Sigmoid colon (tissue), 7 donors: ENCODE measurements around the gene GTF3C1. TPM values are rescaled to one million over a fixed set of nuclear protein-coding genes. Genes with fewer than 3 reads are reported as not detected.

Experiments used
- DNase-seq: peaks from one replicate; pipeline ENCODE4 v3.0.0-alpha.2; 2019
- H3K27ac ChIP-seq, 4 donors: fragments of 200-600 bp; sonication (generic); one replicate each; pipeline ENCODE4 v1.5.1; 2016 to 2019; ENCODE audit warnings: mild to moderate bottlenecking in 1 of 4
- H3K27me3 ChIP-seq, 3 donors: fragments of 200-600 bp; sonication (generic); one replicate each; pipeline ENCODE4 v1.5.1; 2019; ENCODE audit warnings: mild to moderate bottlenecking in 1 of 3
- H3K36me3 ChIP-seq, 4 donors: fragments of 200-600 bp; sonication (generic); one replicate each; pipeline ENCODE4 v1.5.1; 2016 to 2019
- H3K4me1 ChIP-seq, 4 donors: fragments of 200-600 bp; sonication (generic); one replicate each; pipeline ENCODE4 v1.5.1; 2017 to 2019
- H3K4me3 ChIP-seq, 4 donors: fragments of 200-600 bp; sonication (generic); one replicate each; pipeline ENCODE4 v1.5.1; 2017 to 2019; ENCODE audit warnings: mild to moderate bottlenecking in 2 of 4, moderate library complexity in 1 of 4
- H3K9me3 ChIP-seq, 4 donors: fragments of 200-600 bp in 3 of 4; sonication (generic) in 3 of 4; one replicate each; pipeline versions ENCODE4 v1.5.1 to v1.6.1; 2013 to 2019
- EP300 ChIP-seq, 4 donors: sonication (generic); formaldehyde crosslinking; IDR thresholded peaks; one replicate each; pipeline ENCODE4 v1.6.1; 2017; ENCODE audit warnings: antibody characterized with exemption in 4 of 4
- POLR2A ChIP-seq, 2 donors: fragments of 450-650 bp; IDR thresholded peaks; one replicate each; pipeline ENCODE4 v1.6.1; 2016; ENCODE audit warnings: antibody characterized with exemption in 2 of 2, mild to moderate bottlenecking in 2 of 2, moderate library complexity in 2 of 2
- POLR2AphosphoS5 ChIP-seq, 4 donors: sonication (generic); formaldehyde crosslinking; IDR thresholded peaks; one replicate each; pipeline ENCODE4 v1.6.1; 2017; ENCODE audit warnings: antibody characterized with exemption in 4 of 4
- WGBS, 2 donors: extraction: QIAGEN DNeasy Blood & Tissue Kit; methylation state at CpG; one replicate each; pipeline ENCODE4 v1.1.7; 2013; 5-methylcytosine and 5-hydroxymethylcytosine counted together
- intact Hi-C: fragments of 100-400 bp; cut with DNase I; formaldehyde crosslinking; loops from one replicate; pipeline ENCODE4 v1.15.1; 2023
- polyA plus RNA-seq, 3 donors: library from polyadenylated mRNA; stranded (reverse); fragments of 200-250 nt; gene quantifications; one replicate each; pipeline ENCODE4 v1.2.3, GENCODE V29; 2013
- total RNA-seq, 4 donors: library from RNA; depleted of rRNA; stranded (reverse); fragments of >200 nt; gene quantifications; one replicate each; pipeline ENCODE4 v1.1.0, GENCODE V29; 2016
- TF ChIP-seq, protein P1 (sequence below), 4 experiments: fragments of 450-650 bp in 3 of 4; fragments of 200-600 bp in 1 of 4; IDR thresholded peaks; one replicate each; pipeline ENCODE4 v1.5.1; 2016 to 2019; ENCODE audit warnings: antibody characterized with exemption in 4 of 4, mild to moderate bottlenecking in 3 of 4, moderate library complexity in 2 of 4
- donor health status: healthy with polysubstance abuse.
- donor health status: Bipolar disorder and iron deficiency.
- donor health status: healthy.

GTF3C1 gene
- total and polyA plus RNA-seq, 7 donors, result 9.0 to 74.2 (median 37.5) TPM

DNA sequence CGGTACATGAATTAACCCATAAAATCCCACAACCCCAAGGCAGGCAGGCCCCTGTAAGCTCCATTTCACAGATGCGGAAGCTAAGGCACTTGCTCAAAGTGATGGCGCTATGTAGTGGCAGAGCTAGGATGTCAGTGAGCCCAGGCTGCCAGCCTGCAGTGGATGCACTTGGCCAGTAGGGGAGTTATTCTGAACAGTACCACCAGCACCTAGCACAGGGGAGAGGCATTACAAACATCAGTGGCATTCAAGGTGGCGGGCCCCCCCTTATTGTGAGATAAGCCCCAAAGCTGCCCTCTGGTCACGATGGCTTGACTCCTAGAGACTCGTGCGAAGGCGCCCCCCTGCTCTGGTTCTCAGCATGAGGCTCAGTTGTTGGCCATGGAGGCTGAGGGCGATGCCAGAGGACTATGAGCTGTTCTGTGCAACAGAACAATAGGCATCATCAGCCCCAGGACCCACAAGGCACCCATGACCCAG, 33.8 kb downstream of the GTF3C1 start:
- Histone ChIP-seq H3K27me3 (no peaks in the 10 kb centered on the region), H3K36me3 (peaks cover 0 to 70% (median 13%) of the 10 kb centered on the region in 4 donors), H3K27ac (no peak overlapping the region), H3K4me3 (no peak overlapping the region), H3K4me1 (peaks cover 0 to 5% (median 3%) of the 10 kb centered on the region in 4 donors), H3K9me3 (no peaks in the 10 kb centered on the region)
- WGBS, 2 donors, result 94 to 96% methylated on average over 9 of the region's 9 CpGs
- DNase-seq, result no peak
- intact Hi-C loops, result no loop called here
- TF ChIP-seq POLR2AphosphoS5 (IDR thresholded peaks at IDR 0.05) (no peak), EP300 (IDR thresholded peaks at IDR 0.05) (no peak), POLR2A (IDR thresholded peaks at IDR 0.05) (no peak)
- TF ChIP-seq, protein P1, sequence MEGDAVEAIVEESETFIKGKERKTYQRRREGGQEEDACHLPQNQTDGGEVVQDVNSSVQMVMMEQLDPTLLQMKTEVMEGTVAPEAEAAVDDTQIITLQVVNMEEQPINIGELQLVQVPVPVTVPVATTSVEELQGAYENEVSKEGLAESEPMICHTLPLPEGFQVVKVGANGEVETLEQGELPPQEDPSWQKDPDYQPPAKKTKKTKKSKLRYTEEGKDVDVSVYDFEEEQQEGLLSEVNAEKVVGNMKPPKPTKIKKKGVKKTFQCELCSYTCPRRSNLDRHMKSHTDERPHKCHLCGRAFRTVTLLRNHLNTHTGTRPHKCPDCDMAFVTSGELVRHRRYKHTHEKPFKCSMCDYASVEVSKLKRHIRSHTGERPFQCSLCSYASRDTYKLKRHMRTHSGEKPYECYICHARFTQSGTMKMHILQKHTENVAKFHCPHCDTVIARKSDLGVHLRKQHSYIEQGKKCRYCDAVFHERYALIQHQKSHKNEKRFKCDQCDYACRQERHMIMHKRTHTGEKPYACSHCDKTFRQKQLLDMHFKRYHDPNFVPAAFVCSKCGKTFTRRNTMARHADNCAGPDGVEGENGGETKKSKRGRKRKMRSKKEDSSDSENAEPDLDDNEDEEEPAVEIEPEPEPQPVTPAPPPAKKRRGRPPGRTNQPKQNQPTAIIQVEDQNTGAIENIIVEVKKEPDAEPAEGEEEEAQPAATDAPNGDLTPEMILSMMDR (IDR thresholded peaks at IDR 0.05), result peak in 1 of 4 experiments; percentile 38

DNA sequence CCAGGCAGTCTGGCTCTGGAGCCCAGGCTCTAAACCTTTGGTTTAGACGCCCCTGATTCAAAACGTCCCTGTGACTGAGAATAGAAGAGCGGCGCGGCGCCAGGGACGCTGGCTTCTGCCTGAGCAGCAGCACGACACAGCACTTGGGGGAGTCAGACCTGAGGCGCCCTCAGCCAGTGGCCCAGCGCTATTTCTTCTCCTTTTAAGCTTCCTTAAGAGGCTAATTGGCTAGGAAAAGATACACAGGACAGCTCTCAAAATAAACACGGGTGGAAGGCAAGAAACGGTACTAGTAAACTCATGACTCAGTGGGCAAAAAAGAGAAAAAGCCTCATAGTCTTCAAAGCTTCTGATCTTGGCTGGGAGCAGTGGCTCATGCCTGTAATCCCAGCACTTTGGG, 34.9 kb downstream of the GTF3C1 start:
- H3K36me3 ChIP-seq, result peaks cover 6 to 77% (median 15%) of the 10 kb centered on the region in 4 donors

DNA sequence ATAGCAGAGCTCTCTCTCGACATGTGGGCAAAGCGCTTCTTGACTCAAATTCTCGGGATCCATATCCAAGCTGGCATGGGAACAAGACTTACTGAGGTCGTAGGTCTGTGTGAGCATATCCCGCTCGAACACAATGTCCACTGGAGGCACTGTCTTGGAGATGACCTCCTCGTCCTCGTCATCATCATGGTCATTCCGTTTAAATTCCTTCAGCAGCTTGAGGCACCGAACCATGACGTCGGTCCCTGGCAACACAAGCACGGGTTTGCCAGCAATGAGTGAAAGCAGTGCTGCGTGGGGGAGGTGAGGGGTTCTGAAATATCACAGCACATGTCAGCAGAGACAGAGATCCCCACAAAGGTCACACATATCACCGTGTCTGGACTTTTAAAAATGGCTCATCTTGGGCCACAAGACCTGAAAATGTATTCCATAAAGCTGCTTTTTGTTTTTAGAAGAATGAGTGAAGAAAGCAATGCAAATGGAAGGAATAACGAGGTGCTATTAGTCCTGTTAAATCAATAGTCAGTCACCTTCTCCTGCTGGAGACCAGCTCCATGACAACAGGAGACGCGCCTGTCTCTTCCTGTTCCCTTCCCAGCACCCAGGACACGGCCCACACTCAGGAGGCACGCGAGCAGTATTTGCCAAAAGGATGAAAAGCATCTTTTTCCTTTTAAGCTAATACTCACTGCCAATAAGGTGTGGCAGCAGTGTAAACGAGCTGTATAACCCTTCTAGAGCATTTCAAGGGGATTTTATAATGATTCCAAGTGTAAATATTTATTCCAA, 37.9 kb downstream of the GTF3C1 start:
- Histone ChIP-seq H3K27ac (peak overlapping the region in 2 of 4 donors; percentile 8 to 24), H3K9me3 (no peaks in the 10 kb centered on the region), H3K27me3 (no peaks in the 10 kb centered on the region), H3K36me3 (peaks cover 13 to 75% (median 36%) of the 10 kb centered on the region in 4 donors), H3K4me3 (no peak overlapping the region), H3K4me1 (no peaks in the 10 kb centered on the region)
- TF ChIP-seq POLR2AphosphoS5 (IDR thresholded peaks at IDR 0.05), result peak in 2 of 4 donors; percentile 40 to 42
- no peak for TF ChIP-seq POLR2A (IDR thresholded peaks at IDR 0.05)
- peak in 1 of 4 donors; percentile 37 for TF ChIP-seq EP300 (IDR thresholded peaks at IDR 0.05)
- TF ChIP-seq, protein P1 (IDR thresholded peaks at IDR 0.05), result no peak
- WGBS, 2 donors, result 91% methylated on average over 22 of the region's 22 CpGs
- intact Hi-C loops, result no loop called here
- DNase-seq, result no peak

More for the DNA sequence above, 34.9 kb downstream of the GTF3C1 start:
- TF ChIP-seq POLR2A (IDR thresholded peaks at IDR 0.05) (no peak), POLR2AphosphoS5 (IDR thresholded peaks at IDR 0.05) (no peak), EP300 (IDR thresholded peaks at IDR 0.05) (no peak)
- TF ChIP-seq, protein P1 (IDR thresholded peaks at IDR 0.05), result no peak
- intact Hi-C loops, result no loop called here
- Histone ChIP-seq H3K27me3 (no peaks in the 10 kb centered on the region), H3K4me1 (no peaks in the 10 kb centered on the region), H3K27ac (no peak overlapping the region), H3K4me3 (no peak overlapping the region), H3K9me3 (no peaks in the 10 kb centered on the region)
- WGBS, 2 donors, result 87% methylated on average over 12 of the region's 12 CpGs
- no peak for DNase-seq

DNA sequence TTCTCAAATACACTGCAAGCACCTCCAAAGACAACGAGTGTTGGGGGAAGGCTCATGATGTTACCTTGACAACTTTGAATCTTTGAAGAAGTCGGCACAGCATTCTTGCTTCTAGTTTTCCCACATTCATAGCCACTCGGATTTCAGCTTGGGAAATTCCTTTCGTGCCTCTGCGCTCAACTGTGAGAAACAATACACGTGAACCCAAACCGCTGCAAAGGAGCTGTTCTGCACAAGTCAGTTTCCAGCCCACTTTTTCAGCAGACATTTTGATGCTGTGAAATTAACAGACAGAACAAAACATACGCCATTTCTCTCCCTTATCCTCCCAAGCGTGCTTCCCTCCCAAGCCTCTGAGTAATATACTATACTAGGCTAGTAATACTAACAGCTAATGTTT, 41.2 kb downstream of the GTF3C1 start:
- H3K4me1 ChIP-seq, result no peaks in the 10 kb centered on the region
- H3K9me3 ChIP-seq, result no peaks in the 10 kb centered on the region
- intact Hi-C loops, result no loop called here
- H3K36me3 ChIP-seq, result peaks cover 33 to 90% (median 64%) of the 10 kb centered on the region in 4 donors
- no peak for DNase-seq
- no peak overlapping the region for H3K27ac ChIP-seq
- H3K27me3 ChIP-seq, result no peaks in the 10 kb centered on the region
- TF ChIP-seq, protein P1 (IDR thresholded peaks at IDR 0.05), result no peak
- no peak for TF ChIP-seq POLR2A (IDR thresholded peaks at IDR 0.05)
- TF ChIP-seq POLR2AphosphoS5 (IDR thresholded peaks at IDR 0.05), result no peak
- no peak for TF ChIP-seq EP300 (IDR thresholded peaks at IDR 0.05)
- no peak overlapping the region for H3K4me3 ChIP-seq
- WGBS, 2 donors, result 96% methylated on average over 9 of the region's 9 CpGs
